GM19467 (cell line): ENCODE results near the gene NUDT8.
A peak's percentile ranks its signal among the peaks of the same experiment; 100 is the strongest.
"Not testable (repeated sequence)": the region's sequence is repeated elsewhere in the genome, so short reads cannot be mapped to it uniquely, and the experiment has no call there.

Experiments
- ATAC-seq: cut with Tn5 transposase; IDR thresholded peaks from one replicate; pipeline ENCODE4 v1.9.1; 2021; ENCODE audit warnings: mild to moderate bottlenecking, moderate library complexity; ENCODE audit not compliant: unreplicated experiment

NUDT8 gene

GRCh38 chr11:67662142-67662834, 32.6 kb upstream of the NUDT8 start:
- no peak for ATAC-seq

- ATAC-seq, result not testable (repeated sequence)
Observed at GRCh38 chr11:67660752-67661151, 31.0 kb upstream of the NUDT8 start.

GRCh38 chr11:67659651-67660165, 30.0 kb upstream of the NUDT8 start:
- not testable (repeated sequence) for ATAC-seq

GRCh38 chr11:67657300-67657699, 27.6 kb upstream of the NUDT8 start:
- ATAC-seq, result no peak

- no peak for ATAC-seq
Observed at GRCh38 chr11:67656278-67656922, 26.7 kb upstream of the NUDT8 start.

GRCh38 chr11:67654225-67654624, 24.5 kb upstream of the NUDT8 start:
- no peak for ATAC-seq

GRCh38 chr11:67652965-67653845, 23.5 kb upstream of the NUDT8 start:
- ATAC-seq, result no peak

GRCh38 chr11:67651976-67652781, 22.4 kb upstream of the NUDT8 start:
- ATAC-seq, result no peak

GRCh38 chr11:67649634-67650510, 20.1 kb upstream of the NUDT8 start:
- no peak for ATAC-seq

GRCh38 chr11:67648796-67649613, 19.3 kb upstream of the NUDT8 start:
- no peak for ATAC-seq

- ATAC-seq, result peak; percentile 42
Observed at GRCh38 chr11:67648140-67648795, 18.5 kb upstream of the NUDT8 start.

GRCh38 chr11:67647471-67647870, 17.7 kb upstream of the NUDT8 start:
- no peak for ATAC-seq

GRCh38 chr11:67646535-67647336, 17.0 kb upstream of the NUDT8 start:
- ATAC-seq, result peak; percentile 33

- ATAC-seq, result no peak
Observed at GRCh38 chr11:67645521-67646461, 16.1 kb upstream of the NUDT8 start.

- no peak for ATAC-seq
Observed at GRCh38 chr11:67644472-67645418, 15.0 kb upstream of the NUDT8 start.
